ENCODE data around the gene NOS1AP.

The NOS1AP gene

GRCh38 chr1:162384601-162385279 lies 315.2 kb downstream of the NOS1AP start:
- Histone ChIP-seq H3K79me2 (ENCODE audit: insufficient read depth, low read length) (no peaks in the 10 kb centered on the region), H3K9ac (ENCODE audit: low read length) (no peak overlapping the region)

GRCh38 chr1:162385280-162385623 lies 315.8 kb downstream of the NOS1AP start:
- H3K4me1 ChIP-seq (ENCODE audit: insufficient read depth, low read length, severe bottlenecking): no peaks in the 10 kb centered on the region
- no peaks in the 10 kb centered on the region for H3K79me2 ChIP-seq (ENCODE audit: insufficient read depth, low read length)
- no peak overlapping the region for H2AFZ ChIP-seq (ENCODE audit: low read length)
- H3K9me2 ChIP-seq (ENCODE audit: low read depth, low read length): no peaks in the 10 kb centered on the region
- H4K20me1 ChIP-seq (ENCODE audit: insufficient read depth, low read length): no peaks in the 10 kb centered on the region
- no peak overlapping the region for H3K9ac ChIP-seq (ENCODE audit: low read length)
- no peak overlapping the region for H3K4me2 ChIP-seq (ENCODE audit: low read length)
- H3K27me3 ChIP-seq (ENCODE audit: insufficient read depth, low read length): no peaks in the 10 kb centered on the region
- no peaks in the 10 kb centered on the region for H3F3A ChIP-seq (ENCODE audit: insufficient read depth, low read length)
- H3K4me3 ChIP-seq (ENCODE audit: low read depth, low read length, poor library complexity, severe bottlenecking): no peak overlapping the region
- TF ChIP-seq EZH2 (IDR thresholded peaks at IDR 0.05; ENCODE audit: borderline replicate concordance, low read length): no peak
- no peak for TF ChIP-seq CTCF (IDR thresholded peaks at IDR 0.05; ENCODE audit: low read length)
- H3K9me3 ChIP-seq (ENCODE audit: low read length): no peaks in the 10 kb centered on the region
- no peak overlapping the region for H3K27ac ChIP-seq (ENCODE audit: low read depth, low read length, poor library complexity, severe bottlenecking)
- H3K36me3 ChIP-seq (ENCODE audit: insufficient read depth, low read length): no peaks in the 10 kb centered on the region

More at GRCh38 chr1:162384601-162385279, 315.2 kb downstream of the NOS1AP start:
- H3K36me3 ChIP-seq (ENCODE audit: insufficient read depth, low read length): no peaks in the 10 kb centered on the region
- H2AFZ ChIP-seq (ENCODE audit: low read length): no peak overlapping the region
- H3K4me1 ChIP-seq (ENCODE audit: insufficient read depth, low read length, severe bottlenecking): no peaks in the 10 kb centered on the region
- no peak overlapping the region for H3K27ac ChIP-seq (ENCODE audit: low read depth, low read length, poor library complexity, severe bottlenecking)
- H3K9me2 ChIP-seq (ENCODE audit: low read depth, low read length): no peaks in the 10 kb centered on the region
- H3K4me3 ChIP-seq (ENCODE audit: low read depth, low read length, poor library complexity, severe bottlenecking): no peak overlapping the region
- no peaks in the 10 kb centered on the region for H3K27me3 ChIP-seq (ENCODE audit: insufficient read depth, low read length)
- no peak for TF ChIP-seq EZH2 (IDR thresholded peaks at IDR 0.05; ENCODE audit: borderline replicate concordance, low read length)
- no peak for TF ChIP-seq CTCF (IDR thresholded peaks at IDR 0.05; ENCODE audit: low read length)
- no peaks in the 10 kb centered on the region for H3K9me3 ChIP-seq (ENCODE audit: low read length)
- H3F3A ChIP-seq (ENCODE audit: insufficient read depth, low read length): no peaks in the 10 kb centered on the region
- H3K4me2 ChIP-seq (ENCODE audit: low read length): no peak overlapping the region
- H4K20me1 ChIP-seq (ENCODE audit: insufficient read depth, low read length): no peaks in the 10 kb centered on the region

GRCh38 chr1:162385702-162386101 lies 316.2 kb downstream of the NOS1AP start:
- H3K4me1 ChIP-seq (ENCODE audit: insufficient read depth, low read length, severe bottlenecking): no peaks in the 10 kb centered on the region
- no peaks in the 10 kb centered on the region for H3K36me3 ChIP-seq (ENCODE audit: insufficient read depth, low read length)
- H2AFZ ChIP-seq (ENCODE audit: low read length): no peak overlapping the region
- no peaks in the 10 kb centered on the region for H3F3A ChIP-seq (ENCODE audit: insufficient read depth, low read length)
- H4K20me1 ChIP-seq (ENCODE audit: insufficient read depth, low read length): no peaks in the 10 kb centered on the region
- TF ChIP-seq CTCF (IDR thresholded peaks at IDR 0.05; ENCODE audit: low read length) (no peak), EZH2 (IDR thresholded peaks at IDR 0.05; ENCODE audit: borderline replicate concordance, low read length) (no peak)
- no peaks in the 10 kb centered on the region for H3K79me2 ChIP-seq (ENCODE audit: insufficient read depth, low read length)
- no peaks in the 10 kb centered on the region for H3K9me2 ChIP-seq (ENCODE audit: low read depth, low read length)
- no peak overlapping the region for H3K9ac ChIP-seq (ENCODE audit: low read length)
- H3K27ac ChIP-seq (ENCODE audit: low read depth, low read length, poor library complexity, severe bottlenecking): no peak overlapping the region
- no peak overlapping the region for H3K4me3 ChIP-seq (ENCODE audit: low read depth, low read length, poor library complexity, severe bottlenecking)
- H3K4me2 ChIP-seq (ENCODE audit: low read length): no peak overlapping the region
- H3K9me3 ChIP-seq (ENCODE audit: low read length): no peaks in the 10 kb centered on the region
- no peaks in the 10 kb centered on the region for H3K27me3 ChIP-seq (ENCODE audit: insufficient read depth, low read length)

Data from OCI-LY1 (cell line).